Mammary epithelial cell (primary cell): ENCODE data around the gene EDC4.

ENCODE experiments used
- EZH2 ChIP-seq: IDR thresholded peaks from 2 replicates; pipeline ENCODE4 v1.6.1; 2012; ENCODE audit warnings: low read length, inconsistent platforms, borderline replicate concordance
- TF ChIP-seq, protein P1 (sequence below), 2 donors: IDR thresholded peaks in 1 of 2; conservative IDR thresholded peaks in 1 of 2; 2 replicates each; pipeline ENCODE4 v1.5.1; 2011 to 2012; ENCODE audit warnings: inconsistent platforms in 2 of 2, low read length in 2 of 2, mild to moderate bottlenecking in 2 of 2, control low read depth in 1 of 2, low read depth in 1 of 2; ENCODE audit not compliant: insufficient read depth in 1 of 2; ENCODE audit errors: extremely low read depth in 1 of 2

DNA sequence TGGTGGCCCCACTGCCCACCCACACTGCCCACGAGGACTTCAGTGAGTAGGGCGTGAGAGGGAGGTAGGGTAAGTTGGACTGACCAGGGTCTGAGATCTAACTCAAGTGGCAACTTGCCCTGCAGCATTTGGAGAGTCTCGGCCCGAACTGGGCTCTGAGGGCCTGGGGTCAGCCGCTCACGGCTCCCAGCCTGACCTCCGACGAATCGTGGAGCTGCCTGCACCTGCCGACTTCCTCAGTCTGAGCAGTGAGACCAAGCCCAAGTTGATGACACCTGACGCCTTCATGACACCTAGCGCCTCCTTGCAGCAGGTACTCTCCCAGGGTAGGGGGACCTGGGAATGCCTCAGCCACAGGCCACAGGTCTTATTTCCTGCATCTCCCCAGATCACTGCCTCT is 6.6 kb downstream of the EDC4 start:
- TF ChIP-seq, protein P1, sequence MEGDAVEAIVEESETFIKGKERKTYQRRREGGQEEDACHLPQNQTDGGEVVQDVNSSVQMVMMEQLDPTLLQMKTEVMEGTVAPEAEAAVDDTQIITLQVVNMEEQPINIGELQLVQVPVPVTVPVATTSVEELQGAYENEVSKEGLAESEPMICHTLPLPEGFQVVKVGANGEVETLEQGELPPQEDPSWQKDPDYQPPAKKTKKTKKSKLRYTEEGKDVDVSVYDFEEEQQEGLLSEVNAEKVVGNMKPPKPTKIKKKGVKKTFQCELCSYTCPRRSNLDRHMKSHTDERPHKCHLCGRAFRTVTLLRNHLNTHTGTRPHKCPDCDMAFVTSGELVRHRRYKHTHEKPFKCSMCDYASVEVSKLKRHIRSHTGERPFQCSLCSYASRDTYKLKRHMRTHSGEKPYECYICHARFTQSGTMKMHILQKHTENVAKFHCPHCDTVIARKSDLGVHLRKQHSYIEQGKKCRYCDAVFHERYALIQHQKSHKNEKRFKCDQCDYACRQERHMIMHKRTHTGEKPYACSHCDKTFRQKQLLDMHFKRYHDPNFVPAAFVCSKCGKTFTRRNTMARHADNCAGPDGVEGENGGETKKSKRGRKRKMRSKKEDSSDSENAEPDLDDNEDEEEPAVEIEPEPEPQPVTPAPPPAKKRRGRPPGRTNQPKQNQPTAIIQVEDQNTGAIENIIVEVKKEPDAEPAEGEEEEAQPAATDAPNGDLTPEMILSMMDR (conservative IDR thresholded peaks at IDR 0.05 in 1 of 2, IDR thresholded peaks at IDR 0.05 in 1 of 2; ENCODE audit: extremely low read depth in 1 of 2, insufficient read depth in 1 of 2, low read depth in 1 of 2, low read length in 2 of 2) = no peak
- no peak for TF ChIP-seq EZH2
